ENCODE results near the gene CPA4.

GRCh38 chr7:130305433-130306042 is 12.6 kb downstream of the CPA4 start:
- TF ChIP-seq CTCF (IDR thresholded peaks at IDR 0.05) (no peak), EP300 (IDR thresholded peaks at IDR 0.05) (no peak), POLR2AphosphoS5 (IDR thresholded peaks at IDR 0.05) (no peak)

Data from upper lobe of left lung (tissue), 4 donors.